ENCODE results near the gene EGFR.

GRCh38 chr7:55024776-55025175 lies 6.0 kb downstream of the EGFR start:
- no peak for TF ChIP-seq POLR2A (IDR thresholded peaks at IDR 0.05)
- TF ChIP-seq CTCF (IDR thresholded peaks at IDR 0.05), result no peak

Data from uterus (tissue), 2 donors.